Adipocyte (in vitro differentiated cells): Measurements from ENCODE around the gene CSN1S1.

ENCODE experiments used
- DNase-seq: peaks from one replicate; pipeline ENCODE4 v3.0.0-alpha.2; 2015; ENCODE audit warnings: low read depth
- H3K27me3 ChIP-seq: replicated peaks from 2 replicates; pipeline ENCODE4 v1.7.0; 2013; ENCODE audit warnings: mild to moderate bottlenecking, low read length, moderate library complexity; ENCODE audit not compliant: control insufficient read depth, insufficient read depth
- H3K36me3 ChIP-seq: 2 replicates; pipeline ENCODE4 v1.7.0; 2013; ENCODE audit warnings: low read length, mild to moderate bottlenecking, moderate library complexity; ENCODE audit not compliant: control insufficient read depth, insufficient read depth, severe bottlenecking
- H3K4me1 ChIP-seq: 2 replicates; pipeline ENCODE4 v1.7.0; 2013; ENCODE audit warnings: mild to moderate bottlenecking, low read length, moderate library complexity; ENCODE audit not compliant: control insufficient read depth, insufficient read depth
- H3K4me3 ChIP-seq: 2 replicates; pipeline ENCODE4 v1.7.0; 2013; ENCODE audit warnings: mild to moderate bottlenecking, low read length, moderate library complexity
- H3K9ac ChIP-seq: 2 replicates; pipeline ENCODE4 v1.7.0; 2013; ENCODE audit warnings: mild to moderate bottlenecking, low read length, moderate library complexity
- H3K9me3 ChIP-seq: 2 replicates; pipeline ENCODE4 v1.7.0; 2013; ENCODE audit warnings: mild to moderate bottlenecking, low read length, moderate library complexity; ENCODE audit not compliant: control insufficient read depth

CSN1S1 gene

DNA sequence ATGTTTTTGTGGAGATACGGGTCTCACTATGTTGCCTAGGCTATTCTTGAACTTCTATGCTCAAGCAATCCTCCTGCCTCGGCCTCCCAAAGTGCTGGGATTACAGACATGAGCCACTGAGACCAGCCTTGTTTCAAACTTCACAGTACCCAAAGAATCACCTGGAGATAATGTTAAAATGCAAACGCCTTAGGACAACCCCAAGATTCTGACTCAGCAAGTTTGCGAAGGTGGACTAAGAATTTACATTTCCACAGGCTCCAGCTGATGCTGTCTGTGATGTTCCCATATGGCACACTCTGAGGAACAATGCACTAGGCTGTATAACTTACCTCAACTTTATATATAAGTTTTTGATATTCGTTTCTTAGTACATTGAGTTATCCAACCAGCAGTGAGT lies 63.9 kb downstream of the CSN1S1 start:
- Histone ChIP-seq H3K27me3 (no peaks in the 10 kb centered on the region), H3K4me1 (no peaks in the 10 kb centered on the region), H3K36me3 (no peaks in the 10 kb centered on the region), H3K9ac (no peak overlapping the region), H3K9me3 (no peaks in the 10 kb centered on the region), H3K4me3 (no peak overlapping the region)
- DNase-seq, result no peak

DNA sequence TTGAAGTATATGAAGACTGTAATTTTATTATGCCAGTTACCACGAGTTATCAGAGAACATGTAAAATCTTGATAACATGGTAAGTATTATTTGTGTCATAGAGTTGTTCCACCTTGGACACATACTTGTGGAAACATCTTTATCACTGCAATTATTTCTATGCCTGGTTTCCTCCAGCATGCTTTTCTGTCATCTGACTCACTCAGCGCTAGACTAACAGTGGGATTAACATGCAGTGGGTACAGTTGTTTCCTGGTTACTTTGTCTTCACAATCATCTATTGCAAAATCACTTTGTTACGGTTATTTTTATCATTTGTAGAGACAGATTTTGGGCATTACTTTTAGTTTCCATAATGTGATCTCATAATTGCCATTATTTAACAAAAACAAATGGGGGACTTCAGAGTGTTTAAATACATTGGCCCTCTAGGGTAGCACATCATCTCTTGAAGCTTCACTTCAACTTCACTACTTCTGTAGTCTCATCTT lies 64.7 kb downstream of the CSN1S1 start, which contains the start of gene STATH:
TSS of gene STATH (plus strand) at position 441 of the 491 bp plus-strand sequence. CDS start 2,472 bp downstream, outside the sequence.
- no peaks in the 10 kb centered on the region for H3K36me3 ChIP-seq
- H3K9me3 ChIP-seq, result no peaks in the 10 kb centered on the region
- no peak within 1 kb of the TSS for H3K4me3 ChIP-seq
- DNase-seq, result peak; percentile 34
- no peaks in the 10 kb centered on the region for H3K27me3 ChIP-seq
- no peaks in the 10 kb centered on the region for H3K4me1 ChIP-seq
- H3K9ac ChIP-seq, result no peak within 1 kb of the TSS
